Mucosa of stomach (tissue), 1 donor: Measurements from ENCODE around the gene CRISPLD2.

Source experiments
- H3K27me3 ChIP-seq: one replicate; pipeline ENCODE4 v1.7.0; 2013; ENCODE audit warnings: mild to moderate bottlenecking, low read length; ENCODE audit not compliant: control insufficient read depth, insufficient read depth
- H3K36me3 ChIP-seq: one replicate; pipeline ENCODE4 v1.7.0; 2013; ENCODE audit warnings: low read length; ENCODE audit not compliant: control insufficient read depth, insufficient read depth
- H3K4me1 ChIP-seq: one replicate; pipeline ENCODE4 v1.7.0; 2013; ENCODE audit warnings: mild to moderate bottlenecking, low read length; ENCODE audit not compliant: control insufficient read depth, insufficient read depth
- H3K4me3 ChIP-seq: one replicate; pipeline ENCODE4 v1.7.0; 2013; ENCODE audit warnings: low read length
- H3K9ac ChIP-seq: one replicate; pipeline ENCODE4 v1.7.0; 2013; ENCODE audit warnings: mild to moderate bottlenecking, low read length, moderate library complexity
- H3K9me3 ChIP-seq: one replicate; pipeline ENCODE4 v1.7.0; 2013; ENCODE audit warnings: mild to moderate bottlenecking, low read length, moderate library complexity; ENCODE audit not compliant: control insufficient read depth
- donor health status: Pancreatic carcinoma.

Gene CRISPLD2

GRCh38 chr16:84838383-84838948 is 18.7 kb downstream of the CRISPLD2 start:
- Histone ChIP-seq H3K27me3 (no peaks in the 10 kb centered on the region), H3K9ac (no peak overlapping the region), H3K4me3 (no peak overlapping the region), H3K36me3 (no peaks in the 10 kb centered on the region), H3K9me3 (no peaks in the 10 kb centered on the region), H3K4me1 (peaks cover 41% of the 10 kb centered on the region)

DNA sequence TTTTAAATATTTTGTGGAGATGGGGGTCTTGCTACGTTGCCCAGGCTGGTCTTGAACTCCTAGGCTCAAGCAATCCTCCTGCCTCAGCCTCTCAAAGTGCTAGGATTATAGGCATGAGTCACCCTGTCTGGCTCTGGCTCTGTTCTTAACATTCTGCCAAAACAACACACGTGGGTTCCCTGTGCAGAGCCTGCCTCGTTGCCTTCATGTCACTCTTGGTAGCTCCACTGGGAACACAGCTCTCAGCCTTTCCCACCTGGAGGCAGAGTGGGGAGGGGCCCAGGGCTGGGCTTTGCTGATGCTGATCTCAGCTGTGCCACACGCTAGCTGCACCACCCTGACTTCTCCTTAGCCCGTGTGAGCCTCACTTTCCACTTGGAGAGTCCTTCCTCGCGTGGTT is 19.3 kb downstream of the CRISPLD2 start:
- Histone ChIP-seq H3K36me3 (no peaks in the 10 kb centered on the region), H3K4me1 (peaks cover 41% of the 10 kb centered on the region), H3K9ac (no peak overlapping the region), H3K4me3 (no peak overlapping the region), H3K27me3 (no peaks in the 10 kb centered on the region), H3K9me3 (no peaks in the 10 kb centered on the region)

DNA sequence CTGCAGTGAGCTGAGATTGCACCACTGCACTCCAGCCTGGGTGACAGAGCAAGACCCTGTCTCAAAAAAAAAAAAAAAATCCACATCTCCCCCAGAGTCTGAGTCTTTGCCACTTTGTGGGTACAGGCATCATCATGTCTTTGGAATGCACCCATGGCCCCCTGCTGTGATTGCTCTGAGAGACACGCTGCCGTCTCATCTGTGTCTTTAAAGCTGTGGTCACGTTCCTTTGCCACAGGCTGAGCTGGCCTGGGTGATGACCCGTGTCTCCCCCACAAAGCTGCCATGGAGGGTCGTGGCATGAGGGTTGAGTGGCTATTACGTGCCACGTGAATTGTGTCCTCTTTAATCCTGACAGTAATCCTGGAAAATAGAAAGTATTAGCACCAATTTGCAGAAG is 20.2 kb downstream of the CRISPLD2 start:
- Histone ChIP-seq H3K36me3 (no peaks in the 10 kb centered on the region), H3K9me3 (no peaks in the 10 kb centered on the region), H3K27me3 (no peaks in the 10 kb centered on the region), H3K4me3 (no peak overlapping the region), H3K4me1 (peaks cover 40% of the 10 kb centered on the region), H3K9ac (no peak overlapping the region)

DNA sequence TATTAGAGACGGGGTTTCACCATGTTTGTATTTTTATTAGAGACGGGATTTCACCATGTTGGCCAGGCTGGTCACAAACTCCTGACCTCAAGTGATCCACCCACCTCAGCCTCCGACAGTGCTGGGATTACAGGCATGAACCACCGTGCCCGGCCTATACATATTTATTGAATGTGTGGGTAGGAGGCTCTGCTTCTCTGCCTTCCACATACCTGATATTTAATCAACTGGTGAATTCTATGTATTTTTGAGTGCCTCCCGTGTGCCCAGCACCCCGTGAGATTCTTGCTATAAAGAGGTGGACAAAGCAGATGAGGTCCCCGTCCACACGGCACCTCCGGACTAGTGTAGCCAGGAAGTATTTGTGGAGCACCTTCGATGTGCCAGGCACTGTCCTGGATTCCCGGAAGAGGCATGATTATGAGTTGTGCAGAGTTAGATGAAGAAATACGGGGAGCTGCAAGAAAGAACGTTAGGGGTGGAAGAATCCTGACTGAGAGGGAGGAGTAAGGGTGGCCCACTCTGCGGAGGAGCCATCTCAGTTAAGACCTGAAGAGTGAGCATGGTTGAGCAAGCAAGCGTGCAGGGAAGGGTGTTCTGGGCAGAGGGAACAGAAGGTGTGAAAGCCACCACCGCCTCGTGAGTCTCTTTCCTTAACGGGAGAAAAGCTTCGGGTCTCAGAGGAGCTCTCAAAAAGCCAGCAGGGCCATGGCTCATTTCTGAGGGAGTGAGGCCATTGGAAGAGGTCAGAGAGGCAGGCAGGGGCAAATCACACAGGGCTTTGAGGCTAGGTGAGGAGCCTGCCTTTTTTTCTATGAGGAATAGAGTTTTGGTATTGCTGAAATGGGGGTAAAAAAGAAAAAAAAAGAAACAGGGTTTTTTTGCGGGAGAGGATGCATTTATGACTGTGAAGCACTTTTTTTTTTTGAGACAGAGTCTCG is 21.2 kb downstream of the CRISPLD2 start:
- peak overlapping the region; percentile 69 for H3K9ac ChIP-seq
- no peak overlapping the region for H3K4me3 ChIP-seq
- H3K27me3 ChIP-seq: no peaks in the 10 kb centered on the region
- no peaks in the 10 kb centered on the region for H3K36me3 ChIP-seq
- peaks cover 40% of the 10 kb centered on the region for H3K4me1 ChIP-seq
- no peaks in the 10 kb centered on the region for H3K9me3 ChIP-seq

DNA sequence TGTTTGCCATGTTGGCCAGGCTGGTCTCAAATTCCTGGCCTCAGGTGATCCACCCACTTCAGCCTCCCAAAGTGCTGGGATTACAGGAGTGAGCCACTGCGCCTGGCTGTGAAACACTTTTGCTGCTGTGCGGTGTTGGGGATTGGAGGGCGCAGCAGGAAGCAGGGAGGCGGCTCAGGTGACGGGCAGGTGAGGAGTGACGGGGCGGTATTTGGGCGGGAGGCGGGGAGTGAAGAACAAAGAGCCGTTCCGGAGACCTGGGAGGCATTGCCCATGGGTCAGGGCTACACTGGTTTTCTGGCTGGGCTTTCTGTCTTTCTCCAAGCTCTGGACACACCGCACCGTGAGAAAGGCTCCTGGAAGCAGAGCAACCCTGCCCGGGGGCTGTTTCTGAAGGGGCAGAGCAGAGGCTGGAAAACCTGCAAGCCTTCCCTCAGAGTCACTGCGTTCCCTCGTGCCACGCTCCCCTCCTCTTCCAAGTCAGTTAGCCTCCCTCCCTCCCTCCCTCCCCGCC is 22.1 kb downstream of the CRISPLD2 start:
- no peaks in the 10 kb centered on the region for H3K27me3 ChIP-seq
- H3K36me3 ChIP-seq: no peaks in the 10 kb centered on the region
- H3K4me1 ChIP-seq: peaks cover 35% of the 10 kb centered on the region
- peak overlapping the region; percentile 69 for H3K9ac ChIP-seq
- H3K9me3 ChIP-seq: no peaks in the 10 kb centered on the region
- no peak overlapping the region for H3K4me3 ChIP-seq

- H3K9ac ChIP-seq: peak overlapping the region; percentile 59
- H3K36me3 ChIP-seq: no peaks in the 10 kb centered on the region
- no peaks in the 10 kb centered on the region for H3K9me3 ChIP-seq
- H3K27me3 ChIP-seq: no peaks in the 10 kb centered on the region
- peaks cover 33% of the 10 kb centered on the region for H3K4me1 ChIP-seq
- no peak overlapping the region for H3K4me3 ChIP-seq
Measured at GRCh38 chr16:84842516-84843148, 22.8 kb downstream of the CRISPLD2 start.

DNA sequence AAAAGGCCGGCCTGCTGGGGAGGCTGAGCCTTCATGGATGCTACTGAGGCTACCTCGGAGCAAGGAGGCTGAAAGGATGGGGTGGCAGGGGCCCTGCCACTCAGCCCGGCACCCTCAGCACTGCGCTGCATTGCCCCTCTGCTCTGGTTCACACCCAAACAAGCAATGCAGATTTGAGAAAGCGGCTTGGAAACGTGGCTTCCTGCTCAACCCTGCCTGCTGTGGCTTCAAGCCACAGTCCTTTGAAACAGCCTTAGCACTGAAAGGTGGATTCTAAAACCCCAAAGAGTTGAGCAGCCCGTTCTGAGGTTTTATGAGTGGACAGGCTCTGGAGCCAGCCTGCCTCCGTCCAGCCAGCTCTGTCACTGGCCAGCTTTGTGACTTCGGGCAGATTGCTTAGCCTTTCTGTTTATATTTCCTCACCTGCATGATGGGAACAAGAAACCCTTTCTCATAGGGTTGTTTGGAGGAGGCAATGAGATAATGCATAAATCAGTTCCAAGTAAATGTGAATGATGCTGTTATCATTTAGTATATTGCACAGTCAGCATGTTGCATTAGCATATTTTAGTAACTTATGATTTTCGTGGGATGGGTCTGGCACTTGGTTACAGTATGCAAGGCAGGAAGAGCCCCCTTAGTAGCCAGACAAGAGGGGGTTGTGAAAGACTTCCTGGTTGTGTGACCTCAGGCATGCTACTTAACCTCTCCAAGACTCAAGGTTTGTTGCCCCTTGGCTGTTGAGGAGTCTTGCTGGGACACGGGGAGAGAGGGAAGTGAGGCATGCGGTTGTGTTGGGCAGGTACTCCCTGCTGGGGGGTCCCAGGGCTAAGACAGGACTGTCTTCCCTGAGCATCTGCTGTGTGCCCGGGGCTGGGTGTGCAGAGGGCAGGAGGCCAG is 23.6 kb downstream of the CRISPLD2 start:
- no peaks in the 10 kb centered on the region for H3K36me3 ChIP-seq
- peaks cover 25% of the 10 kb centered on the region for H3K4me1 ChIP-seq
- no peaks in the 10 kb centered on the region for H3K27me3 ChIP-seq
- no peaks in the 10 kb centered on the region for H3K9me3 ChIP-seq
- peak overlapping the region; percentile 59 for H3K9ac ChIP-seq
- H3K4me3 ChIP-seq: no peak overlapping the region

GRCh38 chr16:84844049-84844350 is 24.2 kb downstream of the CRISPLD2 start:
- no peaks in the 10 kb centered on the region for H3K9me3 ChIP-seq
- H3K4me1 ChIP-seq: peaks cover 23% of the 10 kb centered on the region

GRCh38 chr16:84844559-84845495 is 25.0 kb downstream of the CRISPLD2 start:
- no peaks in the 10 kb centered on the region for H3K36me3 ChIP-seq
- no peak overlapping the region for H3K9ac ChIP-seq
- no peak overlapping the region for H3K4me3 ChIP-seq
- H3K27me3 ChIP-seq: no peaks in the 10 kb centered on the region
- H3K9me3 ChIP-seq: no peaks in the 10 kb centered on the region
- H3K4me1 ChIP-seq: peaks cover 23% of the 10 kb centered on the region

More at GRCh38 chr16:84844049-84844350, 24.2 kb downstream of the CRISPLD2 start:
- Histone ChIP-seq H3K4me3 (no peak overlapping the region), H3K9ac (no peak overlapping the region), H3K27me3 (no peaks in the 10 kb centered on the region), H3K36me3 (no peaks in the 10 kb centered on the region)

DNA sequence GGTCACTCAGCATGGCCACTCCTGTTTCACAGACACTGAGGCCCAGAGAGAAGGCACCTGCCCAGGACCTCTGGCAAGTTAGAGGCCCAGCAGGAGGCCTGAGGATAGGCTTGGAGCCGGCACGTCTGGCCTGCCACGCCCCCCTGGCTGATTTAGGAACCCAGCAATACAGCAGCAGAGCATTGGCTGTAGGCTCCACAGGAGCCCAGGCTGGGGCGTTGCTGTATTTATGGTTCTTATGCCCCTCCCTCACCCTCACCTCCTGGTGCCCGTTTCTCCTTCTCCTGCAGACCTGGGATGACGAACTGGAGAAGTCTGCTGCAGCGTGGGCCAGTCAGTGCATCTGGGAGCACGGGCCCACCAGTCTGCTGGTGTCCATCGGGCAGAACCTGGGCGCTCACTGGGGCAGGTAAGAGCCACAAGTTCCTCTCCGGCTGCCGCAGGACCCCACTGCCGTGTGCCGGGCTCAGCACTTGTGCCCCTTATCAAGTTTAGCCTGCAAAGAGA is 25.8 kb downstream of the CRISPLD2 start:
- Histone ChIP-seq H3K9me3 (no peaks in the 10 kb centered on the region), H3K4me1 (peaks cover 23% of the 10 kb centered on the region), H3K9ac (no peak overlapping the region), H3K27me3 (no peaks in the 10 kb centered on the region), H3K4me3 (no peak overlapping the region), H3K36me3 (no peaks in the 10 kb centered on the region)
